ENCODE data around the gene RPP21.

- no peak for TF ChIP-seq CTCF (conservative IDR thresholded peaks at IDR 0.05; ENCODE audit: low read length)
- TF ChIP-seq EZH2phosphoT487 (IDR thresholded peaks at IDR 0.05; ENCODE audit: borderline replicate concordance, low read depth, low read length), result no peak
Observed at GRCh38 chr6:30329331-30329730, 15.6 kb upstream of the RPP21 start.
